GM18508 (cell line): ENCODE measurements around the gene FN1.
"Not testable (repeated sequence)": the region's sequence is repeated elsewhere in the genome, so short reads cannot be mapped to it uniquely, and the experiment has no call there.

Experiments used
- ATAC-seq: cut with Tn5 transposase; IDR thresholded peaks from one replicate; pipeline ENCODE4 v1.9.1; 2021; ENCODE audit warnings: moderate number of reproducible peaks; ENCODE audit not compliant: insufficient read depth, unreplicated experiment

FN1 gene

GRCh38 chr2:215370112-215370965, 65.5 kb downstream of the FN1 start:
- no peak for ATAC-seq

GRCh38 chr2:215369181-215369760, 66.6 kb downstream of the FN1 start:
- ATAC-seq = no peak

DNA sequence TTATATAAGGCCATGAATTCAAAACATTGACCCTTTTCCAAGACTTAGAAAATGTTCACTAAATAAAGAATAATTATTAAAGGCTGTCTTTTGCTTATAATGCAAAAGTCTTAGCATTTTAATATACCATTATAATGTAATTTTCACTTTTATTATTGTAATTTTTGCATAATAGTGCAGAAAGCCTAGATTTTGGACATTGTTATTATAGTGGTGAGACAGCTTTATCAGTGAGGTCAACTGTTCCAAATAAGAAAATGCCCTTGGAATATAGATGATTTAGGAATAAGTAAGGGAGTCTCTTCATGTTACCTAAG, 67.4 kb downstream of the FN1 start:
- no peak for ATAC-seq

DNA sequence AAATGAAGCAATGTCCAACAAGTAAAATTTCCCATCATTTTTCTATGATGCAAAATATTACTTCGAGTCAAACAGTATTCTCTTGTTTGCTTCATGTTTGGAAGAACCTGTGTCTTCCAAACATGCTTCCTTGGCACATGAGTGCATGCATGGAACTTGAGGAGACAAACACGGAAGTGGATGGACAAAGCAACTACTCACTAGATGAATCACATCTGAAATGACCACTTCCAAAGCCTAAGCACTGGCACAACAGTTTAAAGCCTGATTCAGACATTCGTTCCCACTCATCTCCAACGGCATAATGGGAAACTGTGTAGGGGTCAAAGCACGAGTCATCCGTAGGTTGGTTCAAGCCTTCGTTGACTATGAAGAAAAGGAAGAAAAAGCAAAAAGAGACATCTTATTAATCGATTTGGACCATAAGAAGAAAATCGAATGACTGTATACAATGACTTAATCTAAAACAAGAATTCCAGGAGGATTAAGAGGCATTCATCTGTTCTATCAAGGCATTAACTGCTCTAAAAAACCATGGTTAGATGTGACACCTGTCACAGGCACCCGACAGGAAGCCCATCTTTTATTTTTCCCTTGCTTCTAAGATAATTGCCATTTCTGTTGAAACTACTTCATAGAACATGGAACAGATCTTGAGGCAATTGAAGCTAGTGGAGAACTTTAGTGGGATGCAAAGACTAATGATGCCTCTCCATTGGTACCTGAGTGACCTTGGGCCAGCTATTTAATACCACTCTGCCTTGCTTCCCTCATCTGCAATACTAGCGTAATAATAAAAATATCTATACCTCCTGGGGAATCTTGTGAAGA, 68.0 kb downstream of the FN1 start:
- no peak for ATAC-seq

GRCh38 chr2:215366440-215367032, 69.3 kb downstream of the FN1 start:
- ATAC-seq = no peak

DNA sequence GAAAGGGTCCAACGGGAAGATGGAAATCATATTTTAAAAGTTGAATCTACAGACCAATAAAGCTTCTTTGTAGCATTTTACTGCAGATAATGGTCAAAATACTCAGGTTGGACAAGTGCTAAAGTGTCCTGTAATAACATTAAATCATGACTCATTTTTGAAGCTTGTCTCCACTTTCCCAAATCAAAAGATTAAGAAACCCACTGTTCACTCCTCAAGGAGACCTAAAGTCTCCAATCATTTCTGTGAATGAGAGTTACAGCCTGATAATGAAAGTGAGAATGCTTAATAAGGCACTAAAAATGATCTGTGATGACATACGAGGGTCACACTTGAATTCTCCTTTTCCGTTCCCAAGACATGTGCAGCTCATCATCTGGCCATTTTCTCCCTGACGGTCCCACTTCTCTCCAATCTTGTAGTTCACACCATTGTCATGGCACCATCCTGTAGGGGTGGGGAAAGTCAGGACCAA, 70.6 kb downstream of the FN1 start:
- peak; percentile 61 for ATAC-seq

DNA sequence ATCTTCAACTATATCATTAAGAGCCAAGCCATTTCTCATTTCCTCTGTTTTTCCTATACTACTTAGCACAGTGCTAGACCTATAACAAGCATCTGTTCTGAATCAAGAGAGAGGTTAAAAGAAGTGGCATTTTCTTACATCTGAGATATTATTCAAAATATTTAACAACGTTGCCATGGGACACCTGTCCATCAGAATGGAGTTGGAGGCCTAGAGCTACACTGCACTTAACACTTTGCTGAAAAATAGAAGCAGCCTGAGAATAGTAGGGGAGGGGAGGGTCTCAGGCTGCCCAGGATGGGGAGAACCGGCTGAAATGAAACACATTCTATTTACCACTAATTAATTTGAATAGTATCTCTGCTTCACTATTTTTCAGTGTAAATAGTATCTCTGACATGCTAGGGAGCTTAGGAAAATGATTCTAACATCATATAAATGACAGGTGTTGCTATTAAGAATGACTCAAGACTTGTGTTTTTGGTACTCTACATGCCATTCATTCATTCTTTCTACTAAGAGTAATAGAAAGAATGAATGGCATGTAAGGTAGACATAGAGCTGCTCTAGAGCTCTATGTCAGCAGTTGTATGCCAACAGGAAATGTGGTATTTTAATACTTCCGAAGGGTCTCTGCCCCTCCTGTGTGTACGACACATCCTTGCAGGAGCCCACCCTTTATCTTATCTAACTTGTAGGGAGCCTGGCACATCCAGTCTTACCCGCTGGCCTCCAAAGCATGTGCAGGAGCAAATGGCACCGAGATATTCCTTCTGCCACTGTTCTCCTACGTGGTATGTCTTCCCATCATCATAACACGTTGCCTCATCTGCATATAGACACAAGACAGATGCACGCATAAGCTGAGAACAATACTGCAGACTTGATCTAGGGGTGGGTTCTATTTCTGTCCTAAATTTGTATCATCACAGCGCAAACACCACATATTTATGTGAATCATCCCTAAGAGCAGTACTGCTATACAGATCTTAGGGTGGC, 71.4 kb downstream of the FN1 start:
- no peak for ATAC-seq

DNA sequence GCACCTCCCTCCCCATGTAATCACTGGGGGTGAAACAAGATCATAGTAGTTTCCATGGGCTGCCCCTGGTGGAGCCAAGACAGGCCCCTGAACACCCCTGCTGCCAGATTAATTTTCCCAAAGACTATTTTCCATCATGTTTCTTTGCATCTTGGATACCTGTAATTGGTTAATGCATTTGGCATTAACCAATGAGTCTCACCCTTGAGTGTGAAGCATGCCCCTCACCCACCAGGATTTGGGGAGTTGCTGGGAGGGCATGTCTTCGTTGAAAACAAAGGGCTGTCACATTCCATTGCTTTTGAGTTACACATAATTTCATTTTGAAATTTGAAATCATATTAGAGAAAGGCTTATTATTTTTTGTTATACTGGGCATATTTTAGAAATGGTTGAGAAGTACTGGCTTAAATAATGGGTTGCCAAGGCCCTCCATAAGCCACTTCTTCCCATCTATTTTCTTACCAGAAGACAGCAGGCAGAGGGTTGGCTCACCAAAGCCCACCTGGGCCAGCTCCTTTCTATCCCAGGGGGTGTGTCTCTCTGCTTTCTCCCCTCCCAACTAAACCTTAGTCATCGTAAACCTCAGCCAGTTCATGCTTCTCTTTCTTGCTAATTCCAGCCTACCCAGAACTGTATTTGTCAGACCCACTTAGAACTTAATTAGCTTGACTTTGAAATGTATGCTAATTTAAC, 72.3 kb downstream of the FN1 start:
- no peak for ATAC-seq

GRCh38 chr2:215363039-215363438, 72.8 kb downstream of the FN1 start:
- ATAC-seq = no peak

- no peak for ATAC-seq
Observed at GRCh38 chr2:215362562-215362904, 73.3 kb downstream of the FN1 start.

DNA sequence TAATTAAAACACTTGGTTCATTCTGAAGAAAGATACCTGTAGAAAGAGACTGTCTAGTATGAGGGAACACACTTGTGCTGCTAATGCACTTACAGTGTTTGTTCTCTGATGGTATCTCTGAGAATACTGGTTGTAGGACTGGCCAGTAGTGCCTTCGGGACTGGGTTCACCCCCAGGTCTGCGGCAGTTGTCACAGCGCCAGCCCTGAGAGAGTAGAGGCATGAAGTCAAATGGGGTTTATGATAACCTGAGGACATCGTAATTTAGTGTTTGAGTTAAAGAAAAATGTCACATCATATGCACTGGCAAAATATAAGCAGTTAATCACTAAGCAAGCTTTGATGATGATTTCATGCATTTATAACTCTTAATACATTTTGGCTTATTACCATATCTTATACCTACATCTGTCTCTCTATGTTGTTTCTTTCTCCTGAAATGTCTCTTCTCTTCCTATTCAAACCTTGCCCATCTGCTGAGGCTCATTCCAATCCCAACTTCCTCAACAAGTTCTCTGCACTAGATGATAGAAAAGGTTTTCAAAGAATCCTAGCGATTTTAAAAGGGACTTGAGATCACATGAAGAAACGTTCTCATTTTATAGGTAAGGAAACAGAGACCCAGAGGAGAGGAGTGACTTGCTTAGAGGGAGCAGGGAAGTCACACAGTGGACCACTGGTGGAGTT, 73.8 kb downstream of the FN1 start:
- no peak for ATAC-seq

GRCh38 chr2:215361211-215361875, 74.5 kb downstream of the FN1 start:
- ATAC-seq = no peak

DNA sequence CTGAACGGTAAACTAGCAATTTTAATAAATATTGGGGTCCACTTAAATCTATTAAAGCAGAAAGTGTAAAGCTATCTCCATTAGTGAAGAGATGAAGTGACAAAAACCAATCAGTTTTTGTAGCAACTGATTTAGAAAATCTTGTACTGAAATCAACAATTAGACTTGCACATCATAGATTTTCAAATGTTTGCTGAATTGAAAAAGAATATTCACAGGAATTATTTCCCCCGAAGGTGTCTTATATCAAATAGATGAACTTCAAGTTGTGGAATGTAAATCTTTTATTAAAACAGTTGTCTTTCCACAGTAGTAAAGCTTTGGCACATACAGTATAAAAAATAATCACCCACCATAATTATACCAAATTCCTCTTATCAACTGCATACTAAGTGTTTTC, 75.3 kb downstream of the FN1 start:
- no peak for ATAC-seq

DNA sequence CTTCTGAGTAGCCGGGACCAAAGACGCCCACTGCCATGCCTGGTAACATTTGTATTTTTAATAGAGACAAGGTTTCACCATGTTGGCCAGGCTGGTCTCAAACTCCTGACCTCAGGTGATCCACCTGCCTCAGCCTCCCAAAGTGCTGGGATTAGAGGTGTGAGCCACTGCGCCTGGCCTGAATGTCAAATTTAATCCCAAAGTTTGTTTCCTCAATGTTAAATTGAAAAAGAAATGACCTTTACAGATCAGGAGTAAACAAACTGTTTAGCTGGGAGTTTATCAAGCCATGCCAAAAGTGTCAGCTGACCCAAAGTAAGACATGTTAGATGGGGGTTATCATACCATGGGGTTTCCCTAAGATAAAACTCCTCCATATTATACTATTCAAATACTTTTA, 75.8 kb downstream of the FN1 start:
- ATAC-seq = not testable (repeated sequence)

GRCh38 chr2:215359576-215359922, 76.3 kb downstream of the FN1 start:
- ATAC-seq = no peak

DNA sequence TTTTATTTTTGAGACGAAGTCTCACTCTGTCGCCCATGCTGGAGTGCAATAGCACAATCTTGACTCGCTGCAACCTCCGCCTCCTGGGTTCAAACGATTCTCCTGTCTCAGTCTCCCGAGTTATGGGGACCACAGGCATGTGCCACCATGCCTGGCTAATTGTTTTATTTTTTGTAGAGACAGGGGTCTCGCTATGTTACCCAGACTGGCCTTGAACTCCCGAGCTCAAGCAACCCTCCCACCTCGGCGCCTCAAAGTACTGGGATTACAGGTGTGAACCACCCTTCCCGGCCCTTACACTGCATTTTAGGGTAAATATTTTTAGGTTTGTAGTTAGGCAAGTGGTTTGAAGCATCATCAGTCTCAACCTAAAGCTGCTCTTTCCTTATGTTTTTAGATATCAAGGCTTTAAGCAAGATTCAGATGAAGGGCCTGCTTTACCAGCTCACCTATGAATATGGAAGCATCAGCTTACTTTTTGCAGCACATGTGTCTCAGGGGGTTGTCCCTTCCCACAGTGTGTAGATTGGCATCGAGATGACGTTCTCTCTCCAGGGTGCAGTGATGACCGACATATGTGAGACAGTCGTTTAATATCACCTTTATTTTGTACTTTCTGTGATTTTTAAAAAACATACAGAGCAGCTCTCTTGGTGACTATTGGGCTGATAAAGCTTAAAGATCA, 76.8 kb downstream of the FN1 start:
- ATAC-seq = no peak

GRCh38 chr2:215358312-215358845, 77.5 kb downstream of the FN1 start:
- no peak for ATAC-seq
